ENCODE measurements around the gene LENG1.

DNA sequence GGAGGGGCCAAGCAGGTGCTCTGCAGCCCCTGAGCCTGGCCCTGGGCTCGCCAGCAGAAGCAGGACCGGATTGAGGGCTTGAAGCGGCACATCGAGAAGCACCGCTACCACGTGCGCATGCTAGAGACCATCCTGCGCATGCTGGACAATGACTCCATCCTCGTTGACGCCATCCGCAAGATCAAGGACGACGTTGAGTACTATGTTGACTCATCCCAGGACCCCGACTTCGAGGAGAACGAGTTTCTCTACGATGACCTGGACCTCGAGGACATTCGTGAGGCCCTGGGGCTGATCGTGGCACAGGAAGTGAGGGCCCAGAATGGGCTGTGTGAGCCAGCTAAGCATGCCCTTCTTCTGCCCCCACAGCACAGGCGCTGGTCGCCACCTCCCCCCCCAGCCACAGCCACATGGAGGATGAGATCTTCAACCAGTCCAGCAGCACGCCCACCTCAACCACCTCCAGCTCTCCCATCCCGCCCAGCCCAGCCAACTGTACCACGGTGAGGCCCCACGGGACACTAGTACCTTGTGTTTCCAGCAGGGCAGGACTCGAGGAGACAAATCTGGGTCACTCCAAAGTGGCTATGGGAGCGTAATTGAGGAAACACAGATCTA, 13.9 kb downstream of the LENG1 start:
- no peak for TF ChIP-seq POLR2A (IDR thresholded peaks at IDR 0.05)
- TF ChIP-seq, protein P1, sequence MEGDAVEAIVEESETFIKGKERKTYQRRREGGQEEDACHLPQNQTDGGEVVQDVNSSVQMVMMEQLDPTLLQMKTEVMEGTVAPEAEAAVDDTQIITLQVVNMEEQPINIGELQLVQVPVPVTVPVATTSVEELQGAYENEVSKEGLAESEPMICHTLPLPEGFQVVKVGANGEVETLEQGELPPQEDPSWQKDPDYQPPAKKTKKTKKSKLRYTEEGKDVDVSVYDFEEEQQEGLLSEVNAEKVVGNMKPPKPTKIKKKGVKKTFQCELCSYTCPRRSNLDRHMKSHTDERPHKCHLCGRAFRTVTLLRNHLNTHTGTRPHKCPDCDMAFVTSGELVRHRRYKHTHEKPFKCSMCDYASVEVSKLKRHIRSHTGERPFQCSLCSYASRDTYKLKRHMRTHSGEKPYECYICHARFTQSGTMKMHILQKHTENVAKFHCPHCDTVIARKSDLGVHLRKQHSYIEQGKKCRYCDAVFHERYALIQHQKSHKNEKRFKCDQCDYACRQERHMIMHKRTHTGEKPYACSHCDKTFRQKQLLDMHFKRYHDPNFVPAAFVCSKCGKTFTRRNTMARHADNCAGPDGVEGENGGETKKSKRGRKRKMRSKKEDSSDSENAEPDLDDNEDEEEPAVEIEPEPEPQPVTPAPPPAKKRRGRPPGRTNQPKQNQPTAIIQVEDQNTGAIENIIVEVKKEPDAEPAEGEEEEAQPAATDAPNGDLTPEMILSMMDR (IDR thresholded peaks at IDR 0.05): no peak

All from uterus (tissue), 2 donors.